Central memory CD8-positive, alpha-beta T cell (primary cell): ENCODE measurements around the gene CEP63.

Source experiments
- ATAC-seq: fragments of 150-1000 bp; cut with Tn5 transposase; replicated peaks from 2 replicates; pipeline ENCODE4 v1.10.0; 2022; ENCODE audit warnings: mild to moderate bottlenecking, moderate FRiP score, moderate number of reproducible peaks; ENCODE audit not compliant: poor library complexity, severe bottlenecking; ENCODE audit errors: extremely low read depth
- DNase-seq, 2 donors: peaks; one replicate each; pipeline ENCODE4 v3.0.0; 2021; ENCODE audit warnings: low spot score in 2 of 2
- H3K27ac Mint-ChIP-seq: one replicate; pipeline ENCODE4 v1.8.0; 2022; ENCODE audit warnings: low read depth, mild to moderate bottlenecking, moderate library complexity, mixed read lengths
- H3K27me3 Mint-ChIP-seq: one replicate; pipeline ENCODE4 v1.8.0; 2022; ENCODE audit warnings: mixed read lengths
- H3K36me3 Mint-ChIP-seq: one replicate; pipeline ENCODE4 v1.8.0; 2022; ENCODE audit warnings: mild to moderate bottlenecking, moderate library complexity, mixed read lengths; ENCODE audit not compliant: insufficient read depth
- H3K4me1 Mint-ChIP-seq: one replicate; pipeline ENCODE4 v1.8.0; 2022; ENCODE audit warnings: mixed read lengths
- H3K4me3 Mint-ChIP-seq: one replicate; pipeline ENCODE4 v1.8.0; 2022; ENCODE audit warnings: mild to moderate bottlenecking, moderate library complexity, mixed read lengths
- H3K9me3 Mint-ChIP-seq: one replicate; pipeline ENCODE4 v1.8.0; 2022; ENCODE audit warnings: mixed read lengths

Gene CEP63

GRCh38 chr3:134600685-134601463, 115.0 kb downstream of the CEP63 start:
- no peaks in the 10 kb centered on the region for H3K9me3 Mint-ChIP-seq
- ATAC-seq, result no peak
- DNase-seq, result no peak
- peaks cover 17% of the 10 kb centered on the region for H3K27me3 Mint-ChIP-seq
- H3K27ac Mint-ChIP-seq, result no peak overlapping the region
- no peak overlapping the region for H3K4me3 Mint-ChIP-seq
- peaks cover 5% of the 10 kb centered on the region for H3K4me1 Mint-ChIP-seq
- no peaks in the 10 kb centered on the region for H3K36me3 Mint-ChIP-seq

GRCh38 chr3:134601539-134602439, 115.9 kb downstream of the CEP63 start:
- Mint-ChIP-seq H3K27me3 (peaks cover 10% of the 10 kb centered on the region), H3K4me3 (no peak overlapping the region), H3K27ac (no peak overlapping the region), H3K9me3 (no peaks in the 10 kb centered on the region), H3K4me1 (peaks cover 5% of the 10 kb centered on the region), H3K36me3 (no peaks in the 10 kb centered on the region)
- DNase-seq (no peak), ATAC-seq (no peak)

- H3K4me1 Mint-ChIP-seq, result peaks cover 5% of the 10 kb centered on the region
- H3K4me3 Mint-ChIP-seq, result no peak overlapping the region
- no peak for ATAC-seq
- H3K27ac Mint-ChIP-seq, result no peak overlapping the region
- H3K9me3 Mint-ChIP-seq, result no peaks in the 10 kb centered on the region
- DNase-seq, result no peak
- H3K27me3 Mint-ChIP-seq, result peaks cover 3% of the 10 kb centered on the region
- H3K36me3 Mint-ChIP-seq, result no peaks in the 10 kb centered on the region
Observed at GRCh38 chr3:134602440-134602814, 116.6 kb downstream of the CEP63 start.

- H3K27me3 Mint-ChIP-seq, result peaks cover 3% of the 10 kb centered on the region
Observed at GRCh38 chr3:134603480-134603879, 117.6 kb downstream of the CEP63 start.

GRCh38 chr3:134603956-134604355, 118.1 kb downstream of the CEP63 start:
- H3K4me1 Mint-ChIP-seq, result peaks cover 5% of the 10 kb centered on the region
- no peak overlapping the region for H3K27ac Mint-ChIP-seq
- no peak overlapping the region for H3K4me3 Mint-ChIP-seq
- DNase-seq (no peak), ATAC-seq (no peak)
- H3K9me3 Mint-ChIP-seq, result no peaks in the 10 kb centered on the region
- no peaks in the 10 kb centered on the region for H3K36me3 Mint-ChIP-seq
- peaks cover 8% of the 10 kb centered on the region for H3K27me3 Mint-ChIP-seq

More at GRCh38 chr3:134603480-134603879, 117.6 kb downstream of the CEP63 start:
- no peak overlapping the region for H3K27ac Mint-ChIP-seq
- ATAC-seq, result no peak
- no peak for DNase-seq
- peaks cover 5% of the 10 kb centered on the region for H3K4me1 Mint-ChIP-seq
- H3K36me3 Mint-ChIP-seq, result no peaks in the 10 kb centered on the region
- no peak overlapping the region for H3K4me3 Mint-ChIP-seq
- no peaks in the 10 kb centered on the region for H3K9me3 Mint-ChIP-seq

- H3K27ac Mint-ChIP-seq, result no peak overlapping the region
- H3K27me3 Mint-ChIP-seq, result peaks cover 23% of the 10 kb centered on the region
- H3K4me3 Mint-ChIP-seq, result no peak overlapping the region
- ATAC-seq (no peak), DNase-seq (no peak)
- no peaks in the 10 kb centered on the region for H3K9me3 Mint-ChIP-seq
- H3K36me3 Mint-ChIP-seq, result no peaks in the 10 kb centered on the region
- peaks cover 4% of the 10 kb centered on the region for H3K4me1 Mint-ChIP-seq
Observed at GRCh38 chr3:134605556-134605955, 119.7 kb downstream of the CEP63 start.

GRCh38 chr3:134606033-134607025, 120.5 kb downstream of the CEP63 start:
- peak overlapping the region; percentile 4 for H3K4me3 Mint-ChIP-seq
- H3K36me3 Mint-ChIP-seq, result no peaks in the 10 kb centered on the region
- H3K27me3 Mint-ChIP-seq, result peaks cover 31% of the 10 kb centered on the region
- ATAC-seq (no peak), DNase-seq (no peak)
- H3K4me1 Mint-ChIP-seq, result no peaks in the 10 kb centered on the region
- no peak overlapping the region for H3K27ac Mint-ChIP-seq
- no peaks in the 10 kb centered on the region for H3K9me3 Mint-ChIP-seq

GRCh38 chr3:134607054-134608022, 121.5 kb downstream of the CEP63 start:
- H3K4me1 Mint-ChIP-seq, result no peaks in the 10 kb centered on the region
- no peak for ATAC-seq

GRCh38 chr3:134608023-134608770, 122.3 kb downstream of the CEP63 start:
- Mint-ChIP-seq H3K36me3 (no peaks in the 10 kb centered on the region), H3K9me3 (no peaks in the 10 kb centered on the region), H3K27me3 (peaks cover 31% of the 10 kb centered on the region), H3K4me1 (no peaks in the 10 kb centered on the region), H3K4me3 (no peak overlapping the region), H3K27ac (no peak overlapping the region)
- DNase-seq (no peak), ATAC-seq (no peak)

More at GRCh38 chr3:134607054-134608022, 121.5 kb downstream of the CEP63 start:
- no peak overlapping the region for H3K27ac Mint-ChIP-seq
- DNase-seq, result no peak
- peaks cover 31% of the 10 kb centered on the region for H3K27me3 Mint-ChIP-seq
- no peaks in the 10 kb centered on the region for H3K9me3 Mint-ChIP-seq
- H3K4me3 Mint-ChIP-seq, result no peak overlapping the region
- H3K36me3 Mint-ChIP-seq, result no peaks in the 10 kb centered on the region

- DNase-seq, result no peak
- no peaks in the 10 kb centered on the region for H3K9me3 Mint-ChIP-seq
- ATAC-seq, result no peak
- no peaks in the 10 kb centered on the region for H3K36me3 Mint-ChIP-seq
- no peak overlapping the region for H3K27ac Mint-ChIP-seq
- peaks cover 31% of the 10 kb centered on the region for H3K27me3 Mint-ChIP-seq
- H3K4me1 Mint-ChIP-seq, result no peaks in the 10 kb centered on the region
- H3K4me3 Mint-ChIP-seq, result no peak overlapping the region
Observed at GRCh38 chr3:134608771-134609435, 123.0 kb downstream of the CEP63 start.
